Mucosa of stomach (tissue), 1 donor: Measurements from ENCODE around the gene NOTUM.

Experiments
- H3K27me3 ChIP-seq: one replicate; pipeline ENCODE4 v1.7.0; 2013; ENCODE audit warnings: mild to moderate bottlenecking, low read length; ENCODE audit not compliant: control insufficient read depth, insufficient read depth
- H3K36me3 ChIP-seq: one replicate; pipeline ENCODE4 v1.7.0; 2013; ENCODE audit warnings: low read length; ENCODE audit not compliant: control insufficient read depth, insufficient read depth
- H3K4me1 ChIP-seq: one replicate; pipeline ENCODE4 v1.7.0; 2013; ENCODE audit warnings: mild to moderate bottlenecking, low read length; ENCODE audit not compliant: control insufficient read depth, insufficient read depth
- H3K4me3 ChIP-seq: one replicate; pipeline ENCODE4 v1.7.0; 2013; ENCODE audit warnings: low read length
- H3K9ac ChIP-seq: one replicate; pipeline ENCODE4 v1.7.0; 2013; ENCODE audit warnings: mild to moderate bottlenecking, low read length, moderate library complexity
- H3K9me3 ChIP-seq: one replicate; pipeline ENCODE4 v1.7.0; 2013; ENCODE audit warnings: mild to moderate bottlenecking, low read length, moderate library complexity; ENCODE audit not compliant: control insufficient read depth
- donor health status: Pancreatic carcinoma.

NOTUM gene

DNA sequence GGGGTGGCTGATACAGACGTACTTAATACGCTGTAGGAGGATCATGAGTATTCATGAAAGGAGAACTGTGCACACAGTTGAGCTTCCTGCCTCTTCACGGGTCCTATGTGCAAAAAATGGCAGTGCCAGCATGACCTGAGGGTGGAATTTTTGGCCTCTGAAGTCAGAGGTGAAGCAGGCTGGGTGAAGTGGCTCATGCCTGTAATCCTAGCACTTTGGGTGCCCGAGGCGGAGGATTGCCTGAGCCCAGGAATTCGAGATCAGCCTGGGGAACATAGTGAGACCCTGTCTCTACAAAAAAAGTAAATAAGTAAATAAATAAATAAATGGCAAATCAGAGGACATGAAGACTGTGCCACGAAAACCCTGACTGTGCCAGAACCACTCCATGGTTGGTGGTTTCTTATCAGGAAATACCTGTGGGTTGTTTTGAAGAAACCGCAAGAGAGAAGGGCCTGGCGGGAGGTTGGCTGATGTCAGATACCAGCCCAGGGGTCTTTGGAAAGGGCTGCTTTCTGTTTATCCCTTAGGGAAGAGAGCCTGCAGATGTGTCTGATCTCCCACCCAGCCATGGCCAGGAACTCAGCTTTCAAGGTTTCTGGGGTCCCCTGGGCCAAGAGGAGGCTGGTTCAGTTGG, 19.8 kb upstream of the NOTUM start:
- Histone ChIP-seq H3K9me3 (no peaks in the 10 kb centered on the region), H3K27me3 (no peaks in the 10 kb centered on the region), H3K9ac (no peak overlapping the region), H3K36me3 (no peaks in the 10 kb centered on the region), H3K4me1 (peaks cover 18% of the 10 kb centered on the region), H3K4me3 (no peak overlapping the region)

DNA sequence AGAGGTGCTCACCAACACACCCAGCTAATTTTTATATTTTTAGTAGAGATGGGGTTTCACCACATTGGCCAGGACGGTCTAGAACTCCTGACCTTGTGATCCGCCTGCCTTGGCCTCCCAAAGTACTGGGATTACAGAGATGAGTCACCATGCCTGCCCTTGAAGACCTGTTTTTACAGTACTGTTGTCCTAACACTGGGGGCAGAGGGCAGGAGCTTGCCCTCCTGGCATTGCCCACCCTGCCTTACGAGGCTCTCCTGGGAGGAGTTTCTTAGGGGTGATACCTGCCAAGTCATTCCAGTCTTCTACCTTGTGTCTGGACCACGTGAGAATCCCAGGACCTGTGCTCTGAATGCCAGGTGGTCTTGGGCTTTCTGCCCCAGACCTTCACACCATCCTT, 19.1 kb upstream of the NOTUM start:
- Histone ChIP-seq H3K9ac (no peak overlapping the region), H3K27me3 (no peaks in the 10 kb centered on the region), H3K36me3 (no peaks in the 10 kb centered on the region), H3K9me3 (no peaks in the 10 kb centered on the region), H3K4me3 (no peak overlapping the region), H3K4me1 (peaks cover 18% of the 10 kb centered on the region)

DNA sequence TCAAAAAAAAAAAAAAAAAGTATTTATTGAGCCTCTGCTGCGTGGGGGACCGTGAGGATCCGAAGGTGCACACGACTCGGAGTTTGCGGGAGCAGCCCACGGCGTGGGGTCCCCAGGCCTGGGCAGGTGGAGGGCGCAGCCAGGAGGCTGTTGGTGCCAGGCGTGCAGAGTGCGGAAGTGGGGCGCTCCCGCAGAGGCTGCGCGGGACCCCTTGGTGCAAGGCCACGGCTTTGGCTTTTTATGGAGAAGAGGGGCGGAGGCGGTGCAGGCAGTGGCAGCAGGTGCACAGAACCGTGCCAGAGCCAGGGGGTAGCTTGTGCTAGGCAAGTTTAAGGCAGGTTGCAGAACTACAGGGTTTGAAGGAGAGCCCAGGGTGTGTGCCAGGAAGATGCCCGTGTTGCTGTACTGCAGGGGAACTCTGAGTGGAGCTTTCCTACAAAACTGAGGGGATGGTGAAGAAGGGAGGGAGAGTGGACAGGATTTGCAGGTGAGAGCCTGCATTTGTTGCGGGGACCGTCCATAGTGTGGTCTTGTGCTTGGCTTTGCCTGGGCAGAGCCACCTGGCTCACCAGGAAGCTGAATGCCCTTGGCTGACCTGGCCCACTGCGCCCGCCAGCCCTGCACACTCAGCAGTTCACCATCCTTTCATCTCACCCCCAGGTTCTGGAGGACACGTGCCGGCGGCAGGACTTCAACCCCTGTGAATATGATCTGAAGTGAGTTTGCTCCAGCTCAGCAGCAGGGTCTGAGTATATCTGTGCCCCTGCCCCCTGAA, 17.7 kb upstream of the NOTUM start:
- no peaks in the 10 kb centered on the region for H3K9me3 ChIP-seq
- no peak overlapping the region for H3K4me3 ChIP-seq
- H3K9ac ChIP-seq = no peak overlapping the region
- H3K27me3 ChIP-seq = no peaks in the 10 kb centered on the region
- H3K36me3 ChIP-seq = no peaks in the 10 kb centered on the region
- H3K4me1 ChIP-seq = peaks cover 18% of the 10 kb centered on the region

DNA sequence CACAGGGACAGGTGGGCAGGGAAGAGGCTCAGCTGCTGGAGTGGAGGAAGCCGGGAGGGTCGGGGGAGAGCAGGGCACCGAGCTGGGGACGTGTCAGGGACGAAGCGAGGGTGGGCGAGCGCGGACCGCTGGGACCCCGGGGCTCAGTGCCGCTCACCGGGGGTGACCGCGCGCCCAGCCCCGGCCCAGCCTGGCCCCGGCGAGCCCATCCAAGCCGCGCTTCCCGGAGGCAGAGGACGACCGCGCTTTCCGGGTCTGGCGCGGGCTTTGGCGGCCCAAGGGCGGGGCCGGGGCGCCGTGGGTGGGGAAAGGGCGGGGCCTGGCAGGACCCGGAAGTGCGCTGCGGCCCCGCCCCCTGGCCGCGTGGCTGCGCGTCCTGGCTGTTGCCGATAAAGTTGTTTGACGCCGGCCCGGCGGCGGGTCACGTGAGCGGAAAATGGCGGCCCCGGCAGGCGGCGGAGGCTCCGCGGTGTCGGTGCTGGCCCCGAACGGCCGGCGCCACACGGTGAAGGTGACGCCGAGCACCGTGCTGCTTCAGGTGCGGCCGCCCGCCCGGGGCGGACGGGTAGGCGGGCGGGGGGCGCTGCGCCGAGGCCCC, 16.3 kb upstream of the NOTUM start, which contains the start of gene ASPSCR1:
Gene ASPSCR1, plus strand, starts transcription at position 419 of the 598 bp plus-strand sequence. Its CDS starts 18 bp downstream, at position 437.
- Histone ChIP-seq H3K36me3 (no peaks in the 10 kb centered on the region), H3K4me1 (peaks cover 18% of the 10 kb centered on the region), H3K9me3 (no peaks in the 10 kb centered on the region), H3K27me3 (no peaks in the 10 kb centered on the region), H3K9ac (peak within 1 kb of the TSS; percentile 87), H3K4me3 (peak within 1 kb of the TSS; percentile 71)

DNA sequence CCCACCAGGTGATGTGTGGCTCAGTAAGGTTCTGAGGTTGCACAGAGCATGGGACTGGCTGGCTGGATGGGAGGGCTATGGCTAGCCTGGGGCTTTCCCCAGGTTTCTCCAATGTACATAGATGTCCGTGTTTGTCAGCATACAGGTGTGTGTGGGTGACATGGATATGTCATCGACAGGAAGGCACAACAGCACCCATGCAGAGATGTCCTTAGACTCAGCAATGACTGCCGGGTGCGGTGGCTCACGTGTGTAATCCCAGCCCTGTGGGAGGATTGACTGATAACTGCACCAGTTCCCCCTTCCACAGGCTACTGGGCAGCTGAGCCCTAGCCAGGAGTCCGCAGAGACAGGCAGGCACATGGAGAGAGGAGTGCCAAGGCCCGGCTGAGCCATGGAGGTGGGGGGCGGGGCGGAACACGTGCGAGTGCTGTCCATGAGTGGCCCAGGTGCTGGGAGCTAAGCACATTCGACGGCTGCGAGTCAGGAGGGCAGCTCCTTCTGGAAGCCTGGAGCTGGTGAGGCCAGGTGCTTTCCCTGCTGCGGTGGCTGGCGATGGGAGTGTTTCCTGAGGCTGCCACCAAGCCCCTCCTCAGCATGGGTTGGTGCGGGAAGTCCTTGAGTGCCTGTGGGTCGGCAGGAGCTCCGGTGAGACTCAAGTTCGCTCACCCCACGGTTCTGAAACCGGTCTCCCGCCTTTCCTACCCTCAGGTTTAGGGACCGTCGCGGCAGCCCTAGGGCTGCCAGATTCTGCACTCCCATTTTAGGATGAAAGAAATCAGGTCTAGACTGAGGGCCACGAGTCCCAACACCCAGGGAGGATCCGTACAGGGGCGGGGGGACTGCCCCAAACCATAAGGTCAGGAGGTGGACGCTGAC, 15.6 kb upstream of the NOTUM start:
- Histone ChIP-seq H3K9ac (peak overlapping the region; percentile 87), H3K4me1 (peaks cover 18% of the 10 kb centered on the region), H3K4me3 (peak overlapping the region; percentile 71), H3K36me3 (no peaks in the 10 kb centered on the region), H3K27me3 (no peaks in the 10 kb centered on the region), H3K9me3 (no peaks in the 10 kb centered on the region)

DNA sequence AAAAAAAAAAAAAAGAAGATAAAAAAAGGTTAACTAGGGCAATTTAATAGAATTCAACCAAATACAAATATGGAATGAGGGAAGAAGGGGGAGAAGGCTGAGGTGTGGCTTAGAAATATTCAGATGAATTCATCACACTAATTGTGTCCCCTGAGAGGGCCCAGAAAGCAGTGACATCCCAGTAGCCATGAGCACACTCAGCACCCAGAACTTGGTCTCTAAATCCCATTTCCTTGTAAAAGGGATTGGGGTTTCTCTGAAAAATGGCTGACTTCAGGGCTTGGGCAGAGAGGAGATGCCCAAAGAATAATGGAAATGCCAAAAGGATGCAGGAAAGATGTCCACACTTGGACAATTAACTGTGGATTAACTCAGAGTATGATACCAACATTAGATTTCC, 12.4 kb upstream of the NOTUM start:
- Histone ChIP-seq H3K9me3 (no peaks in the 10 kb centered on the region), H3K4me1 (peaks cover 12% of the 10 kb centered on the region), H3K36me3 (no peaks in the 10 kb centered on the region)

DNA sequence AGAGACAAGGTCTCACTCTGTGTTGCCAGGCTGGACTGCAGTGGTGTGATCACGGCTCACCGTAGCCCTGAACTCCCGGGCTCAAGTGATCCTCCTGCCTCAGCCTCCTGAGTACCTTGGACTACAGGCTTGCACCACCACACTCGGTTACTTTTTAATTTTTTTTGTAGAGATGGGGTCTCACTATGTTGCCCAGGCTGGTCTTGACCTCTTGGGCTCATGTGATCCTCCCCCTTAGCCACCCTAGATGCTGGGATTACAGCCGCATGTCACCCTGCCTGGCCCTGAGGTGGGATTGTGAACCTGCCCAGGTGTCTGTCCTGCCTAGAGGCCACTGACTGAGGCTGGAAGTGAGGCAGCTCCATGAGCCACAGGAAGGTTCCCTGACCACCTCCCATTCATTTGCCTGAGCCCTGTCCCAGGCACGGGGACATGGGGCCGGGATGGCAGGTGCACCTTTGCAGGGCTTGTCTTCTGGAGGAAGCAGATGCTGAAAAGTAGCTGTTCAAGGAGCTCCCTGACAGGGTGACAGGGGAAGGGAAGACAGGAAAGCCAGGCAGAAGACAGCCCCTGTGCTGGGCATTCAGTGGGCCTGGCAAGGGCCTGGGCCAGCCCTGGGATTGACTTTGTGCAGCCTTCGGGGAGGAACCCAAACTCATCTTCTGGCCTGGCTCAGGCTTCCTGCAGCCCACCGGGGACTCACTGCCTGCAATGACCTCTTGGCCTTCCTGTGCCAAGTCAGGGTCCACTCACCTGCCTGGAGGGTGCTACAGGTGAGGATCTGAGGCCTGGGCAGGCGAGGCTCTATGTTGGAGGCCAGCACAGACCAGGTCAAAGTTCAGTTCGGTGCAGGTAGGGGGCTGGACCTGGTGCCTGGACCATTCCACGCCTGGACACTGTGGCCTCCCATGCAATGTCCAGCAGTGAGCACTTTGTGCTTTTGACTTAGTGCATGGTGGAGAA, 8.1 kb upstream of the NOTUM start:
- Histone ChIP-seq H3K9ac (no peak overlapping the region), H3K4me1 (peaks cover 13% of the 10 kb centered on the region), H3K4me3 (no peak overlapping the region), H3K9me3 (no peaks in the 10 kb centered on the region), H3K27me3 (peaks cover 10% of the 10 kb centered on the region), H3K36me3 (no peaks in the 10 kb centered on the region)

More for the DNA sequence above, 12.4 kb upstream of the NOTUM start:
- Histone ChIP-seq H3K27me3 (no peaks in the 10 kb centered on the region), H3K9ac (no peak overlapping the region), H3K4me3 (no peak overlapping the region)

DNA sequence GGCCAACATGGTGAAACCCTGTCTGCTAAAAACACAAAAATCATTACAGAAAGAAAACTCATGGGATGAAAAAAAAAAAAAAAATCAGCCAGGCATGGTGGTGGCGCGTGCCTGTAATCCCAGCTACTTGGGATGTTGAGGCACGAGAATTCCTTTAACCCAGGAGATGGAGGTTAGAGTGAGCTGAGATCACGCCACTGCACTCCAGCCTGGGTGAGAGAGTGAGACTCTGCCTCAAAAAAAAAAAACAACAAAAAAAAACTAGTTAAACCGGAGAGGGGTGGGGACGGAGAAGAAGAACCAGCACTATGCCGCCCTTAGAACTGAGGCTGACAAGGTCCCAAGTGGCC, 7.4 kb upstream of the NOTUM start:
- Histone ChIP-seq H3K4me1 (peaks cover 13% of the 10 kb centered on the region), H3K4me3 (no peak overlapping the region), H3K9ac (no peak overlapping the region), H3K36me3 (no peaks in the 10 kb centered on the region), H3K9me3 (no peaks in the 10 kb centered on the region), H3K27me3 (peaks cover 17% of the 10 kb centered on the region)

DNA sequence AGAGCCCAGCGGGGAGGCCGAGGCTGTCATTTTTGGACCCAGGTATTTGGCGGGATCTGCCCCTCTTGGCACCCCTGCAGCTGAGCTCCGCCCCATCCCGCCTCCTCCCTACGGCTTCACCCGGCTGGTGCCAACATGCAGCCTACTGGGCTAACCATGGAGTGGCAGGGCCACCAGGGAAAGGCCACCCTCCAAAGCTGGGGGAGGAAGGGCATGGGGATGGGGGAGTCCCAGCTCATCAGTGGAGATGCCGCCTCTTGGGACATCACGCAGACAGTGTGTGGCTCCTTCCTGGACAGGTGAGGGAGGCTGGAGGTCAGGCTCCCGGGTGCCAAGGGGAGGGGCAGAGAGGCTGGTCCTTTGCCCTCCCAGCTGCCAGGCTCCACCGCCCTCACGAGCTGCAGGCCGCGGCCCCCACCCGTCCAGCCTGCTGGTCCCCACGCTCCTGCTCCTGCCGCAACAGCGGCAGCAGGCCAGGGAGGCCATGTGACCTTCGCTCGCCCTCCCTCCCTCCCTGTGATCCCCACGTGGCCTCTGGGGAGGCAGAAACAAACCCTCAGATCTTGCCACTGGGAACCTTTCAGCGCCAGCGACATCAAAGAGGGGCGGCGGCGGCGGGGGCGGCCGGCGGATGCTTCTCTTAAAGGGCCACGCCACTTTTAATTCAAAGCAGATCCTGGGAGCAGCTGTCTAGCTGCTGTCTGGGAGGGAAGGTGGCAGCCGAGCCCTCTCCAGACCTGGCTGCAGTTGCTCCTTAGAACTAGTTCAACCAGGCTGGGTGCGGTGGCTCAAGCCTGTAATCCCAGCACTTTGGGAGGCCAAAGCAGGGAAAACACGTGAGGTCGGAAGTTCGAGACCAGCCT, 6.8 kb upstream of the NOTUM start:
- no peak overlapping the region for H3K4me3 ChIP-seq
- H3K4me1 ChIP-seq = peaks cover 13% of the 10 kb centered on the region
- peaks cover 23% of the 10 kb centered on the region for H3K27me3 ChIP-seq
- H3K36me3 ChIP-seq = no peaks in the 10 kb centered on the region
- H3K9me3 ChIP-seq = no peaks in the 10 kb centered on the region
- H3K9ac ChIP-seq = no peak overlapping the region

DNA sequence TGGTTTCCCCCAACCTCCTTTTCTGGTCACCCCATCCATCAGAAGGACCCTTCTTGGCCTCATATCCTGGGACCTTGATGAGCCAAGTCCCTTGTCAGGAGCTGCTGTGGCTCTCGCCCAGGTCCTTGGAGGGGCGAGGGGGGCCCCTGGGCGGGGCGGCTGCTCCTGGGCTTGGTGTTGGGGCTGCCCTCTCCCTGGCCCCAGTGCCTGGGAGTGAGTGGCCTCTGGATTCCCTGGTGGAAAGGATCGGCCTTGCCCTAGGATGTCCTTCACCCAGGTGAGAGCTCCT, 6.2 kb upstream of the NOTUM start:
- Histone ChIP-seq H3K27me3 (peaks cover 29% of the 10 kb centered on the region), H3K9me3 (no peaks in the 10 kb centered on the region), H3K9ac (no peak overlapping the region), H3K4me1 (peaks cover 13% of the 10 kb centered on the region), H3K36me3 (no peaks in the 10 kb centered on the region), H3K4me3 (no peak overlapping the region)
